Astrocyte of the spinal cord (primary cell): Measurements from ENCODE around the gene POFUT2.

ENCODE experiments used
- DNase-seq: peaks from one replicate; pipeline ENCODE4 v3.0.0; 2011; ENCODE audit warnings: low read depth, low spot score
- H3K4me3 ChIP-seq: 2 replicates; pipeline ENCODE4 v1.5.1; 2011; ENCODE audit warnings: low read depth, mild to moderate bottlenecking, low read length, moderate library complexity
- CTCF ChIP-seq: IDR thresholded peaks from 2 replicates; pipeline ENCODE4 v1.5.1; 2012; ENCODE audit warnings: low read depth, mild to moderate bottlenecking, low read length, inconsistent platforms
- in situ Hi-C: cut with HindIII; loops from 2 replicates; pipeline ENCODE4 v1.10.0; 2017; ENCODE audit warnings: low sequenced_read_pairs

POFUT2 gene

GRCh38 chr21:45253633-45254459, 33.8 kb downstream of the POFUT2 start:
- H3K4me3 ChIP-seq: no peak overlapping the region
- no peak for DNase-seq
- in situ Hi-C loops: no loop called here
- no peak for TF ChIP-seq CTCF

- in situ Hi-C loops: no loop called here
- no peak for TF ChIP-seq CTCF
- peak; percentile 22 for DNase-seq
- no peak overlapping the region for H3K4me3 ChIP-seq
Measured at GRCh38 chr21:45253180-45253579, 34.5 kb downstream of the POFUT2 start.

GRCh38 chr21:45252448-45252925, 35.2 kb downstream of the POFUT2 start:
- TF ChIP-seq CTCF: no peak
- H3K4me3 ChIP-seq: no peak overlapping the region
- in situ Hi-C loops: no loop called here
- no peak for DNase-seq

GRCh38 chr21:45251635-45252447, 35.9 kb downstream of the POFUT2 start:
- no peak for DNase-seq
- TF ChIP-seq CTCF: no peak
- H3K4me3 ChIP-seq: no peak overlapping the region
- in situ Hi-C loops: no loop called here

- TF ChIP-seq CTCF: no peak
- no peak for DNase-seq
- H3K4me3 ChIP-seq: no peak overlapping the region
- in situ Hi-C loops: no loop called here
Measured at GRCh38 chr21:45250914-45251634, 36.6 kb downstream of the POFUT2 start.

- in situ Hi-C loops: no loop called here
- no peak for DNase-seq
- TF ChIP-seq CTCF: no peak
- no peak overlapping the region for H3K4me3 ChIP-seq
Measured at GRCh38 chr21:45250272-45250671, 37.4 kb downstream of the POFUT2 start.
